Activated CD4-positive, alpha-beta memory T cell treated with anti-CD3 and anti-CD28 coated beads for 36 hours (primary cell): ENCODE data around the gene MYH9. TPM values are rescaled to one million over a fixed set of nuclear protein-coding genes. Genes with fewer than 3 reads are reported as not detected.

Experiments
- CTCF ChIA-PET: fragments of 350-600 bp; sonication (Branson Sonifier 250); formaldehyde crosslinking; loops from one replicate; lab custom pipeline; 2021; ENCODE audit warnings: antibody characterized with exemption, inconsistent platforms; lab: Charles Lee
- POLR2A ChIA-PET: fragments of 350-600 bp; sonication (Branson Sonifier 250); formaldehyde crosslinking; loops from one replicate; lab custom pipeline; 2021; ENCODE audit warnings: antibody characterized with exemption; lab: Charles Lee
- DNase-seq: peaks from one replicate; pipeline ENCODE4 v3.0.0-alpha.2; 2020
- H3K27ac Mint-ChIP-seq: one replicate; pipeline ENCODE4 v1.8.0; 2021; ENCODE audit warnings: mixed read lengths
- H3K27me3 Mint-ChIP-seq: one replicate; pipeline ENCODE4 v1.8.0; 2021; ENCODE audit warnings: mixed read lengths
- H3K36me3 Mint-ChIP-seq: one replicate; pipeline ENCODE4 v1.8.0; 2021; ENCODE audit warnings: mixed read lengths
- H3K4me1 Mint-ChIP-seq: one replicate; pipeline ENCODE4 v1.8.0; 2021; ENCODE audit warnings: low read depth, mixed read lengths
- H3K4me3 Mint-ChIP-seq: one replicate; pipeline ENCODE4 v1.8.0; 2021; ENCODE audit warnings: mild to moderate bottlenecking, mixed read lengths
- H3K9me3 Mint-ChIP-seq: one replicate; pipeline ENCODE4 v1.8.0; 2021; ENCODE audit warnings: mixed read lengths
- intact Hi-C: fragments of 100-400 bp; cut with micrococcal nuclease; formaldehyde crosslinking; loops from one replicate; pipeline ENCODE4 v1.15.1; 2023
- total RNA-seq, 2 experiments: library from RNA; stranded (reverse); gene quantifications; one replicate each; pipeline ENCODE4 v1.2.3, GENCODE V29; 2021

The MYH9 gene
- total RNA-seq, 2 experiments from 2014 or later, result 712 to 720 TPM

DNA sequence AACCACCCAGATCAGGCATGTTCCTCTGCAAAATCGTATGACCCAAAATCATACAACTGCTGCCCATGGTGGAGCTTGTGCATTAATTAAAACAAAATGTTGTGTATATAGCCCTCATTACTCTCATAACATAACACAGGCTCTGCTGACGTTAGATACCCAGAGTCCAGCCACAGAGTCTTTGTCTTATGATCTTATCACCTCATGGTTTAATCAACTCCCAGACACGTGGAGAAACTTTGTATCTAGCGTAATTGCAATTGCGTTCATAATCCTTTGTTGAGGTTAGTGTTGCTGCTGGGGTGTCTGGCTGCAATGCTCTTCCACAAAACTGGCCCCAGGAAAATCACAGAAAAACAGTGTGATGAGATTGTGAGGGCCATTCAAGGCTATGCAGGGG, 139.8 kb downstream of the MYH9 start:
- H3K4me3 Mint-ChIP-seq, result no peak overlapping the region
- peaks cover 21% of the 10 kb centered on the region for H3K4me1 Mint-ChIP-seq
- CTCF ChIA-PET, result interaction anchor here (2.3 to 3.0 kb wide), 2 partner anchors 7 to 9 kb away, joined by 9 to 10 read pairs; partner anchors contain the start of gene APOL2
- no peak overlapping the region for H3K27ac Mint-ChIP-seq
- POLR2A ChIA-PET, result interaction anchor here (1.1 kb wide), 1 partner anchor 18 kb away, joined by 5 read pairs; no protein-coding TSS in a partner anchor
- peaks cover 9% of the 10 kb centered on the region for H3K9me3 Mint-ChIP-seq
- no peaks in the 10 kb centered on the region for H3K27me3 Mint-ChIP-seq
- no peaks in the 10 kb centered on the region for H3K36me3 Mint-ChIP-seq
- DNase-seq, result no peak
- intact Hi-C loops, result no loop called here

DNA sequence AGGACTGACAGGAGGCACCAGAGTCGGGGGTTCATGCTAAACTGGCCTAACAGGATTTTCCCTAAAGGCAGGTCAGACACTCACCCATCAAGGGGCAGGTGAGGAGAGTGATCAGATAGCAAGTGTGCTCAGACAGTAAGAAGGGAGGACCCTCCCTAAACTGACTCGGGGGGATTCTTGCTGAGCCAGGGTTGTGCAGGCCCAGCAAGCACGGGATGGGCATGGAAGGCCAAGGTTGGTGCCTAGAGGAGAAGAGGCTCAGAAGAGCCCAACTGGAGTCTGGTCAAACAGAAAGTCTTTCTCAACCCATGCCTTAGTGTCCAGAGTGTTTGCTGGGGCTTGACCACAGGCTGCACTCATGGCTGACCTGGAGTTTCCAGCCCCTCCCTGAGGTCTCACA, 141.0 kb downstream of the MYH9 start:
- H3K4me1 Mint-ChIP-seq, result peaks cover 10% of the 10 kb centered on the region
- ChIA-PET CTCF (no interaction called here), POLR2A (no interaction called here)
- H3K9me3 Mint-ChIP-seq, result peaks cover 15% of the 10 kb centered on the region
- DNase-seq, result no peak
- H3K4me3 Mint-ChIP-seq, result no peak overlapping the region
- intact Hi-C loops, result no loop called here
- H3K36me3 Mint-ChIP-seq, result no peaks in the 10 kb centered on the region
- H3K27me3 Mint-ChIP-seq, result no peaks in the 10 kb centered on the region
- H3K27ac Mint-ChIP-seq, result no peak overlapping the region

DNA sequence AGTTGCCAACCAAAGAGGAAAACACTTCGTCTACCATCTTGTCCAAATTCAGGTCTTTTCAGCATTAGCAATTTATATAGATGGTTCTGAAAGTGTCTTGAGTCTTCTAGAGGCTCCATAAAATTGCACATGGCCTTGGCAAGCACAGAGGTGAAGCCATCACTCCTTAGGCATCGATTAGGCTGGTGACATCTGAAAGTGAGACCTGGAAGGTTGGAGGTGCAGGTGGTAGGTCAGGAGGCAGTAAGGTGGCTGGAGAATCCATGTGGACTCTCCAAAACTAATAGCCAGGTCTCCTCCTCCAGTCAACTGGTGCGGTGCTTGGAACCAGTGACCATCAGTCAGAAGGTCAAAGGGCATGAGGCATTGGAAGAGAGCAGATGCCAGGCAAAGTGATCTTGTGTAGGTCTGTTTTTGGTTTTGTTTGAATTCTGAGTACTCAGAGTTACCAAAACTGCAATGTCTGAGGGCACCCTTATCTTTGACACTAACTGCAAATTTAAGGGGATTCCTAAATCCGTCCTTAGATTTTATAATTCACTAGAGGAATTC, 141.9 kb downstream of the MYH9 start:
- Mint-ChIP-seq H3K27ac (no peak overlapping the region), H3K4me3 (no peak overlapping the region)
- intact Hi-C loops, result no loop called here

DNA sequence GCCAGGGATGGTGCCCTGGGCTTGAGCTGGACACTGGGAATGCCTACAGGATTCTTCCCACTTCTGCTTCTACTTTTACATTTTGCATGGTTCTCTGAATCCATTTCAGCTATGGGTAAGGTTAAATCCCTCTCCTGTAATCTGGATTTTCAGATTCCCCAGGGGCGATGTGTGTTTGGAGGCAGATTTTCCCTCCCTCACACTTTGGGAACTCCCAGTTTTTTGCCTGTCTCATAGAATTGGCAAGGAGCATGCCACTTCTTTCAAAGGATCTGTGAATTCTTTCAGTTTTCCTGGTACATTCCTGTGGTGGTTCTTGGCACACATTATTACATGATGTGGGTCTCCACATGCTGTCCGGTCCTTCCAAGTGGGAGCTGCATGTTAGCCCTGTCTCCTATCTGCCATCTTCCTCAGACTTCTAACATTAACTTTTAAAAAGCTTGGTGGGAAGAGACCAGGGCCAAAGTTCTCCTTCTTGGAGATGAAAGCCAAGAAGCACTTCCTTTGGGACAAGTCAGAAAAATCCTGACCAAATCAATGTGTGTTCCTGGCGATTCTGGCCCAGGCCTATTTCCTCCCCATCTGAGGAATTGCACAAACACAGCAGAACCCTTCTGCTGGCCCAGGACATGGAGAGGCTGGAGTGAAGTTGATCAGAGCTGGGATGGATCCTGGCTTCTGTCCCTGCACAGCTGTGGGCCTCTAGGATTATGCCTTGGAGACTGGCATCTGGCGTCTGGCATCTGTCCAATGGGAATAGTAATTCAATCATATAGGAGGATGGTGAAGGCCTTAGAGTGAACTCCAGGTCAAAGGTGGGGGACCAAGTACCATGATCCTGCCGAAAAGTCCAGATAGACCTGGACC, 143.0 kb downstream of the MYH9 start:
- Mint-ChIP-seq H3K4me1 (peaks cover 7% of the 10 kb centered on the region), H3K36me3 (no peaks in the 10 kb centered on the region), H3K27me3 (no peaks in the 10 kb centered on the region), H3K4me3 (no peak overlapping the region), H3K27ac (no peak overlapping the region), H3K9me3 (peaks cover 15% of the 10 kb centered on the region)
- intact Hi-C loops, result no loop called here
- CTCF ChIA-PET, result interaction anchor here (0.9 to 1.3 kb wide), 4 partner anchors 41 to 179 kb away, joined by 3 read pairs; no protein-coding TSS in a partner anchor
- POLR2A ChIA-PET, result no interaction called here
- DNase-seq, result no peak

More for the DNA sequence above, 141.9 kb downstream of the MYH9 start:
- CTCF ChIA-PET, result no interaction called here
- DNase-seq, result no peak
- Mint-ChIP-seq H3K27me3 (no peaks in the 10 kb centered on the region), H3K4me1 (peaks cover 4% of the 10 kb centered on the region), H3K9me3 (peaks cover 15% of the 10 kb centered on the region), H3K36me3 (no peaks in the 10 kb centered on the region)
- POLR2A ChIA-PET, result no interaction called here

DNA sequence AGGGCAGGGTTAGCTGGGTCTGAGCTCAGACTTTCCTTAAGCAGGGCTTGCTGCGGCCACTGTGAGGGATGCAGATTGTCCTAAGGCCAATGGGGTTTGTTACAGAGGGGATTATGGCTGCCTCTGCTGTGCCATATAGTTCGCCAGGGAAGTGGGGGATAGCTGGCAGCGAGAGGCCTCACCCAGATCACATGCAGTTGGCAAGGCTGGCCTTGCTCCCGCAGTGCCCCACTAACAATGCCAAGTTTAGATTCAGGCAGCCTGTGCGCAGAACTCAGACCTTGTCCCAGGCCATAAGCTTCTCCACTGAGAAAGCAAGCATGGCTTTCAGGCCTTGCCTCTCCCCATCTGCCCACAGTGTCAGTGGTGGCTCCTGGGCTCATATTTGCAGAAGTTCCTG, 143.8 kb downstream of the MYH9 start:
- Mint-ChIP-seq H3K9me3 (peaks cover 11% of the 10 kb centered on the region), H3K4me1 (peaks cover 10% of the 10 kb centered on the region), H3K36me3 (peaks cover 5% of the 10 kb centered on the region), H3K27me3 (no peaks in the 10 kb centered on the region), H3K27ac (no peak overlapping the region), H3K4me3 (no peak overlapping the region)
- no peak for DNase-seq
- intact Hi-C loops, result no loop called here
- CTCF ChIA-PET, result interaction anchor here (0.9 to 1.8 kb wide), 5 partner anchors 34 to 178 kb away, joined by 3 to 5 read pairs (median 3); no protein-coding TSS in a partner anchor
- POLR2A ChIA-PET, result interaction anchor here (1.0 kb wide), 1 partner anchor 17 kb away, joined by 3 read pairs; no protein-coding TSS in a partner anchor

DNA sequence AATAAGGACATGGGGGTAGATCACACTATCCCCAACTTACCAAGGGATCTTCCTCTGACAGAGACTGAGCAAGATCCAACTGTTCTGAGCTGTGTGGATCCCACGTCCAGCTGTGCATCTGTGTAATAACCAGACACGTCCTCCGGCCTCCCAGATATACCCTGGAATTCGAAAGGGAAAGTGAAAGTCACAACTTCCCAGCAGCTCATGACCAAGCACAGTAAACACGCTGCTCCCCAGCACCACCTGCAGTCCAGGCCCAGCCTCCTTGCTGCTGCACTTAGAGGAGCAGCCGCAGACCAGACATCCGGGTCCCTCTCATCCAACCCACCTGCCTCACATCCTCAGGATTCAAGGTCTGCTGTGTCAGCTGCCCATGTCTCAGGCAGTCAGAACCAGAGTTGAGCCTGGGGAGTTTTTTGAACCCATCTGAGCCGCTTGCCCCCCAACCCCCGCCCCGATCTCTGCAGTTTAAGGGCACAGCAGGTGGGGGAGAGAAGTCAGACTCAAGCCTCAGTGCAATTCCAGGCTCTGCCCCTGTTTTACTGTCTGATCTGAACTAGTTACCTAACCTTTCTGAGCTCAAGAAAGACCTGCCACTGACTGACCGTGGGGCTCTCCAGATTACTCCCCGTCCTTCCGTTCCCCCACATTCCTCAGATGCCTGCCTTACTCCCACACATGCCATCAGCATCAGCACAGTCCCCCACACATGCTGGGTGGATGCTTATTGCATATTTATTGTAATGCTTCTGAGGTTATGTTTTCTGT, 148.2 kb downstream of the MYH9 start, which contains the start of gene APOL2:
Gene APOL2 (minus strand): TSS at position 127 of the 771 bp plus-strand sequence. CDS start 6,365 bp downstream, outside the sequence.
- CTCF ChIA-PET, result interaction anchor here (0.6 to 5.0 kb wide), 33 partner anchors 9 to 892 kb away, joined by 3 to 42 read pairs (median 4); partner anchors contain the start of genes APOL1, APOL3 and FOXRED2
- peaks cover 38% of the 10 kb centered on the region for H3K36me3 Mint-ChIP-seq
- peaks cover 45% of the 10 kb centered on the region for H3K4me1 Mint-ChIP-seq
- peak within 1 kb of the TSS; percentile 99 for H3K27ac Mint-ChIP-seq
- H3K4me3 Mint-ChIP-seq, result peak within 1 kb of the TSS; percentile 98
- intact Hi-C loops, result loop anchor here (1.0 to 10.0 kb wide), 5 partner anchors 14 to 595 kb away; partner anchors contain the start of genes APOL1, APOL3 and APOL6
- H3K9me3 Mint-ChIP-seq, result peaks cover 5% of the 10 kb centered on the region
- POLR2A ChIA-PET, result interaction anchor here (0.9 to 4.3 kb wide), 5 partner anchors 14 to 271 kb away, joined by 3 to 38 read pairs (median 4); partner anchors contain the start of gene APOL1
- DNase-seq, result peak; percentile 93
- no peaks in the 10 kb centered on the region for H3K27me3 Mint-ChIP-seq

DNA sequence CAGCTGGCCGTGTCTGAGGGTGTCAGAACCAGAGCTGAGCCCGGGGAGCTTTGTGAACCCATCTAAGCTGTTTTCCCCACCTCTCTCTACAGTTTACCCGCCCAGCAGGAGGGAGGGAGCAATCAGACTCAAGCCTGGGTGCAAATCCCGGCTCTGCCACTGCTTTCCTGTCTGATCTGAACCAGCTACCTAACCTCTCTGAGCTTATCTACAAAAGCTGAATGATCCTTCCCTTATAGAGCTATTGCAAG, 148.7 kb downstream of the MYH9 start:
- POLR2A ChIA-PET, result interaction anchor here (0.9 to 4.3 kb wide), 5 partner anchors 14 to 272 kb away, joined by 3 to 38 read pairs (median 4); partner anchors contain the start of gene APOL1
- CTCF ChIA-PET, result interaction anchor here (0.6 to 5.0 kb wide), 29 partner anchors 9 to 268 kb away, joined by 3 to 42 read pairs (median 4); partner anchors contain the start of genes APOL1, APOL3 and FOXRED2
- Mint-ChIP-seq H3K4me1 (peaks cover 50% of the 10 kb centered on the region), H3K9me3 (peaks cover 5% of the 10 kb centered on the region), H3K4me3 (peak overlapping the region; percentile 98), H3K36me3 (peaks cover 38% of the 10 kb centered on the region), H3K27ac (peak overlapping the region; percentile 99), H3K27me3 (no peaks in the 10 kb centered on the region)
- intact Hi-C loops, result loop anchor here (1.0 to 10.0 kb wide), 5 partner anchors 14 to 594 kb away; partner anchors contain the start of genes APOL1, APOL3 and APOL6
- DNase-seq, result no peak

DNA sequence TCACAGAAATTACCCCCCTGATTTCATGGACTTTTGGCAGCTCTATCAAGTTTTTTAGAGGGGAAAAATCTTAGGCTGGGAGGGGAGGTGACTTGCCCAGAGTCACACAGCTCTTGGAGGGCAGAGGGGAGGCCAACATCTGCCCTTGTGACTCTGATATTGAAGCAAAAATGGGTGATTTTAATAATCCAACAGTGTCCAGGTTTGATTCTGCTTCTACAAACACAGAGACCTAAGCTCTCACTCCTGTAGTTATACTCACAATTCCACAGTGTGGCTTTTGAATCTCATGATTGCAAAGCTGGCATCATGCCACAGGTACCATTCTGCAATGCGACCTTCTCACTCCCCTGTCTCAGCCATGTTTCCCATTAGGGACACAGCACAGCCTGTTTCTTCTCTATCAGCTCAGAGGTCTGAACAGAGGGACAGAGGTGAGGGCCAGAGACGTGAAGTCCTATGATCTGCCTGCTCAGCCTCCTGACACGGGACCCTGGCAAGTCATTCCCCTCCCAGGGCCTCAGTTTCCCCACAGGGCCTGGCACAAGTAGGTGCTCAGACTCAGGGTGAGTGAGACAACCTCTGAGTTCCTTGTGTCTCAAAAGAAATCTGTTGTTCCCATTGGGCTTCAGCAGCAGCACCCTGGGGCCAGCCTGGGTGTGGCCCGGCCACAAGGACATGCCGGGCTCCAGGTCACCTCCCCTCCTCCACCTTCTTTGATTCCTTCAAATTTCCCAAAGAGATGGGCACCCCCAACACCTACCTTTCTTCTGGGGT, 149.2 kb downstream of the MYH9 start:
- peaks cover 5% of the 10 kb centered on the region for H3K9me3 Mint-ChIP-seq
- peak; percentile 39 for DNase-seq
- no peaks in the 10 kb centered on the region for H3K27me3 Mint-ChIP-seq
- ChIA-PET CTCF (interaction anchor here (0.6 to 5.0 kb wide), 31 partner anchors 10 to 961 kb away, joined by 3 to 42 read pairs (median 4); partner anchors contain the start of genes APOL1, APOL3 and FOXRED2), POLR2A (interaction anchor here (1.1 to 4.3 kb wide), 5 partner anchors 15 to 76 kb away, joined by 3 to 38 read pairs (median 4); partner anchors contain the start of gene APOL1)
- H3K4me3 Mint-ChIP-seq, result peak overlapping the region; percentile 98
- H3K27ac Mint-ChIP-seq, result peak overlapping the region; percentile 99
- intact Hi-C loops, result loop anchor here (1.0 to 10.0 kb wide), 5 partner anchors 15 to 594 kb away; partner anchors contain the start of genes APOL1, APOL3 and APOL6
- H3K4me1 Mint-ChIP-seq, result peaks cover 50% of the 10 kb centered on the region
- H3K36me3 Mint-ChIP-seq, result peaks cover 43% of the 10 kb centered on the region

DNA sequence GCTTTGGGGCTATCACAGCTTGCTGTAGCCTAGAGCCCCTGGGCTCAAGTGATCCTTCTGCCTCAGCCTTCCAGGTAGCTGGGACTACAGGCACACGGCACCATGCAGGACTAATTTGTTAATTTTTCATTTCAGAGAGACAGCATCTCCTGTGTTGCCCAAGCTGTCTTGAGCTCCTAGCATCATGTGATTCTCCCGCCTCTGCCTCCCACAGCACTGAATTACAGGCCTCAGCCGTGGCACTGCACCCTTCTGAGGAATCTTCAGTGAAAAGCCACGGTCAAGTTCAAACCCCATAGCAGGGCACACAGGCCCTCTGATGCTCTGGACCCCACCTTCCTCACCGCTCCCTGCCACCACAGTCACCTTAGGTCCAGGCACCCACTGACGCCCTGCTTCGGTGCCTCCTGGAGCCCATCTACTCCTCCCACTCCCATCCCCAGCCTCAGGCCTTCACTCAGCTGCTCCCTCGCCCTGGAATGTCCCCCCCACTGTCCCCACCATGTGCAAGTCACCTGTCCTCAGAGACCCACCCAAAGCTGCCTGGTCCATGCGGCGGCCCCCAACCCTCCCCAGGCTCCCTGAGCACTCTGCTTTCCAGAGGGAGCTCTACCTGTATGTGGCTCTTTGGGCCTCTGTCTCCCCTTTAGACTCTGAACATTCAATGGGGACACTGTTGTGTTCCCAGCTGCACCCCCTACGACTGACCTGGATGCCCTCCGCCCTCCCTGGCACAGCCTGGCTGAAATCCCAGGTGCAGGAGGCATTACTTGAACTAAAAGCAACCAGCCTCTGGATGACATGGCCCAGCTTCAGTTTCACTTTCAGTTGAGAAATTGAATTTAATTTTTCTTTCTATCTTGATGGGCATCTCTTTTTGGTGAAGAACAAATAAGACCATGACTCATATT, 150.1 kb downstream of the MYH9 start:
- peaks cover 4% of the 10 kb centered on the region for H3K9me3 Mint-ChIP-seq
- no peaks in the 10 kb centered on the region for H3K27me3 Mint-ChIP-seq
- POLR2A ChIA-PET, result interaction anchor here (1.4 to 4.3 kb wide), 3 partner anchors 16 to 40 kb away, joined by 4 to 38 read pairs (median 11); partner anchors contain the start of gene APOL1
- CTCF ChIA-PET, result interaction anchor here (0.6 to 5.0 kb wide), 14 partner anchors 11 to 962 kb away, joined by 3 to 42 read pairs (median 6); partner anchors contain the start of genes APOL1 and APOL3
- peak overlapping the region; percentile 98 for H3K4me3 Mint-ChIP-seq
- DNase-seq, result peak; percentile 36
- H3K36me3 Mint-ChIP-seq, result peaks cover 47% of the 10 kb centered on the region
- H3K27ac Mint-ChIP-seq, result peak overlapping the region; percentile 99
- H3K4me1 Mint-ChIP-seq, result peaks cover 51% of the 10 kb centered on the region
- intact Hi-C loops, result loop anchor here (2.0 to 10.0 kb wide), 2 partner anchors 77 to 593 kb away; partner anchors contain the start of genes APOL3 and APOL6
